KBM-7 (cell line): ENCODE data around the gene ZNF543.
"Not testable (repeated sequence)": the region's sequence is repeated elsewhere in the genome, so short reads cannot be mapped to it uniquely, and the experiment has no call there.

ENCODE experiments used
- DNase-seq: peaks from one replicate; pipeline ENCODE4 v3.0.0-alpha.2; 2015
- in situ Hi-C: fragments of 300-500 bp; cut with MboI; formaldehyde crosslinking; loops from 2 replicates; pipeline ENCODE4 v1.14.3; 2020; ENCODE audit warnings: low sequenced_read_pairs, low pct_unique_long_range_greater_than_20kb, mixed read lengths

ZNF543 gene

DNA sequence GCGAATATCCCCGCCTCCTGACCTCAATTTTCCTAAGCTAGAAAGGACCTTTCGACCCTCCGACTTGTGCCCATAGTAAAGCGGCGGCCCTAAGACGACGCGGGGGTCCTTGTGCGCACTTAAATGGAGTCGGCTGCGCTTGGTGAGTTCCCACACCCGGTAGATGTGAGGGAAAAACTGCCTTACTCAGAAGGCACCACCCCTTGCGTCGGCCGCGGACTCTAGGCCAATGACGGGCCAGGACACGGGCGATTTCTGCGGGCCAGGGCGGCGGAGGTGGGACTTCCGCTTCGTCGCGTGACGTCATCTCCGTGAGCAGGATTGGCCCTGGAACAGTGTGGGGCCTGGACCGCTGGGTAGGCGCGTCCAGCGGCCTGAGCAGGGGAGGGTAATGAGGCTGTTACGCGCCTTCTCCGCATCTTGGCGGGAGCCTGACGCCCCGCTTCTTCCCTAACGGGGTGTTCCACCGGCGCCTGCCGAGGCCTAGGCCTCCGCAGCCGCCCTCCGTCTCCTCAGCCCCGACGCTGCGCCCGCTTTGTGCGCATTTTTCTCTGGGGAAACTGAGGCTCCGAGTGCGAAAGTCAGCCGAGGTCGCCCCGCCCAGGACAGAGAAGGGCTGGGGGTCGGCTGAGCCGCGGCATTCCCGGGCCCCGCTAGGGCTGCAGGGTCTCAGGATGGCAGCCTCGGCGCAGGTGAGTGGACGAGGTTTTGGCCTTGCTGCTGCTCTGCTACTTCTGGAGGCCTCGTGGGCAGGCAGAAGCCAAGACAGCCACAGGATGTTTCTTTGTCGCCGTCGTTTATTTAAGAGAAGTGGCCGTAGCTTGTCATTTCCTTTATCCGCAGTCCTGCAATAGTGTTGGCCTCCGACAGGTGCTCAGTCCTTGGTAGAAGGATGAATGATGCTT is at the start of gene ZNF543:
Gene ZNF543, plus strand, starts transcription at position 293 of the 905 bp plus-strand sequence. Its CDS starts 382 bp downstream, at position 675.
- DNase-seq: peak; percentile 96
- in situ Hi-C loops: no loop called here

DNA sequence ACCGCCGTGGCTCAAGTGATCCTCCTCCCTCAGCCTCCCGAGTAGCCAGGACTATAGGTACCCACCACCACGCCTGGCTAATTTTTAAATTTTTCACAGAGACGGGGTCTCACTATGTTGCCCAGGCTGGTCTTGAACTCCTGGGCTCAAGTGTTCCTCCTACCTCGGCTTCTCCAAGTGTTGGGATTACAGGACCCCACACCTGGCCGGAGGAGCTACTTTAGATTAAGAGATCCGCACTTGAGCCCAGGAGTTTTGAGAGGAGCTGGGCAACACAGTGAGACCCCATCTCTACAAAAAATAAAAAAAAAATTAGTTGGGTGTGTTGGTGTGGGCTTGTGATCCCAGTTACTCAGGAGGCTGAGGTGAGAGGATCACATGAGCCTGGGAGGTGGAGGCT is 49.0 kb upstream of the ZNF543 start:
- in situ Hi-C loops: no loop called here
- DNase-seq: no peak

DNA sequence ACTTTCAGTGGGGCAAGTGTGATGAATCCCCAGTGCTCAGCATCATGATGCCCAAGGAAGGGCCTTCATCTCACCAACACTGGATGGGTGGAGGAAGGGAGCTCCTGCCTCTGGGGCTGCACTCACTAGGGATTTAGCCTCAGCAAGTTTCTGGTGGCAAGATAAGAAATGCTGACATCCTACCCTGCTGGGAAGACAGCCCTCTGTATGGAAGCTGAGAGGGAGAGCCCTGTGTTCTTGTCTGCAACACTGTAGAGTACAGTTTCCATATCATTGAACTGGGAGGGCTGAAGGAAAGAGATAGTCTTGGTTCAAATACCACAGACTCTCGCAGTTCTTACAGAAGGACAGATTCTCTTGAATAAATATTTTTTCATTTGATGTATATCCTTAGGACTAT is 47.3 kb upstream of the ZNF543 start:
- in situ Hi-C loops: no loop called here
- DNase-seq: no peak

DNA sequence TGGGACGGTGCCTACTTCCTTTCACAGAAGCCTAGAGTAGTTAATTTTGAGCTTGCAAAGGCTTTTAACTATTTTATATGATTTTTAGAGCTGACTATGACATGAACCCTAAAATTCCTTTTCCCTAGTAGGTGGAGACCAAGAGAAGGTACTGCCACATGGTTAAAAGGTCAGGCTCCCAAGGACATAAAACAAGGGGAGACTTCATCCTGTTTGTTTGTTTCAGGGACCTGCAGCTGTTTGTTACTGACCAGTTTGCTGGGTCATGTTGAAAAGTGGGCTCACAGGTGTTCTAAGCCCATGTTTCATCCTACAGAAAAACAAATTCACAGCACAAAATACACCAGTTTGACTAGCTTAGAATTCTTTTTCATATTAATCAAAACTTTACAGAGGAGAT is 43.8 kb upstream of the ZNF543 start:
- DNase-seq: no peak

DNA sequence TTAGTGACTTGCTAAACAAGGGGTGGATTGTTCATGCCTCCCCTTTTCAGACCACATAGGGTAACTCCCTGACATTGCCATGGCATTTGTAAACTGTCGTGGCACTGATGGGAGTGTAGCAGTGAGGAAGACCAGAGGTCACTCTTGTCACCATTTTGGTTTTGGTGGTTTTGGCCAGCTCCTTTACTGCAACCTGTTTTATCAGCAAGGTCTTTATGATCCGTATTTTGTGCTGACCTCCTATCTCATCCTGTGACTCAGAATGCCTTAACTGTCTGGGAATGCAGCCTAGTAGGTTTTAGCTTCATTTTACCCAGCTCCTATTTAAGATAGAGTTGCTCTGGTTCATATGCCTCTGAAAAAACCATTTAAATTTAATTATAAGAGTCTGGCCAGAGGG is 41.8 kb upstream of the ZNF543 start:
- in situ Hi-C loops, DNase-seq: not testable (repeated sequence)

More for the DNA sequence above, 43.8 kb upstream of the ZNF543 start:
- in situ Hi-C loops: no loop called here

DNA sequence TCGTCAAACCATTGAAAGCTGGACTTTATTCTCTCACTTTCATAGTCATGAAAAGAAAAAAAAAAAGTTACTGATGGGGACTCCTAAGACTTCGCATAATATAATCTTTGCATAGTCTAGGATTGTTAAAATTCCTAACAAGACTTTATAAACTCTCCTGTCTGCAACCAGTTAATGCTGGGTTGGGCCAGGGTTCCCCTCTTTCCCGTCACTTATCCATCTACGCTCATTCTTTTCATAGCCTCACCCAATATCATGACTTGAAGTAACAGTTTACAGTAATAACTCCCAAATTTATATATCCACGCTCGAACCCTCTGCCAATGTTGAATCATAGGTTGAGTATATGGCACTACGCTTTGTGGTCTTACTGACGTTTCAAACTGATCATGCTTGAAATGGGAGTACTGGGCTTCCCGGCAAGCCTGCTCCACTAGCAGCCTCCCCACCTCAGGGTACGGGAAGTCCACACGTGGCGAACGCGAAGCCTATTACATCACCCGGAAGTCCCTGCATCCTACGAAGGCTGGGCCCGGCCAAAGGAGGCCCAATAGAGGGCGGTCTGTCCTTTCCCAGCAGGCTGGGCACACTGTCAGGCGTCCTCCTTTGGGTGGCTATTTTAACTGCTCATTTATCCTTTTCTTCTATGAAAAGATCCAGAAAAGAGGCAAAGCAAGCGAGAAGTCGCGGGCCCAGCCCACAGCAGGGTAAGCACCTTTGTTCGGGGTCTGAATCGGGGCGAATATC is 40.7 kb upstream of the ZNF543 start:
- in situ Hi-C loops: no loop called here
- DNase-seq: peak; percentile 91

DNA sequence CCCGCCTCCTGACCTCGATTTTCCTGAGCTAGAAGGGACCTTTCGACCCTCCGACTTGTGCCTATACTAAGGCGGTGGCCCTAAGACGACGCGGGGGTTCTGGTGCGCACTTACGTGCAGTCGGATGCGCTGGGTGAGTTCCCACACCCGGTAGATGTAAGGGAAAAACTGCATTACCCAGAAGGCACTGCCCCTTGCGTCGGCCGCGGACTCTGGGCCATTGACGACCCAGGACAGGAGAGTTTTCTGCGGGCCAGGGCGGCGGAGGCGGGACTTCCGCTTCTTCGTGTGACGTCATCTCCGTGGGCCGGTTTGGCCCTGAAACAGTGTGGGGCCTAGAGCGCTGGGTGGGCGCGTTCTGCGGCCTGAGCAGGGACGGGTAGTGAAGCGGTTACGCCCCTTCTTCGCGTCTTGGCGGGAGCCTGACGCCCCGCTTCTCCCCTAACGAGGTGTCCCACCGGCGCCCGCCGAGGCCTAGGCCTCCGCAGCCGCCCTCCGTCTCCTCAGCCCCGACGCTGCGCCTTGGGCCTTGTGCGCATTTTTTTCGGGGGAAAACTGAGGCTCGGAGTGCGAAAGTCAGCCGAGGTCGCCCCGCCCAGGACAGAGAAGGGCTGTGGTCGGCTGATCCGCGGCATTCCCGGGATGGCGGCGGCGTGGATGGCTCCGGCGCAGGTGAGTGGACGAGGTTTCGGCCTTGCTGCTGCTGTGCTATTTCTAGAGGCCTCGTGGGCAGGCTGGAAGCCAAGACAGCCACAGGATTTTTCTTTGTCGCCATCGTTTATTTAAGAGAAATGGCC is 39.9 kb upstream of the ZNF543 start, which contains the start of gene ZNF460:
Gene ZNF460, plus strand, starts transcription at position 321 of the 797 bp plus-strand sequence. Its CDS starts 322 bp downstream, at position 643.
- DNase-seq: peak; percentile 97
- in situ Hi-C loops: no loop called here

DNA sequence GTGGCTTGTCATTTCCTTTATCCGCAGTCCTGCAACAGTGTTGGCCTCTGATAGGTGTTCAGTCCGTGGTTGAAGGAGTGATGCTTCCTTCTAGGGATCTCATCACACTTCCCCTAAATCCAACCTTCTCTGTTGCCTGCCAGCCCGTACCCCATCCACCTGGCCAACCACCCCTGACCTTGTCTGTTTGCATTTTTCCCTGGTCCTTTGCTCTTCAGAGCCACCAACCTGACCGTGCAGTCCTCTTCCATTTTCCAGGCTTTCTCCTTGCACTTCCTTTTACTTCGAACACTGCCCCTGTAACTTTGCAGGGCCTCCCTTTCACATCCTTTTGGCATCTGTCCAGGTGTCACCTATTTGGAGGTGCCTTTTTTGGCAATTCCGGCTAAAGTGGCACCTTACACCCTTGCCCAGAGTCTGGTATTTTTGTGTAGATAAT is 39.3 kb upstream of the ZNF543 start:
- DNase-seq: peak; percentile 57
- in situ Hi-C loops: no loop called here

DNA sequence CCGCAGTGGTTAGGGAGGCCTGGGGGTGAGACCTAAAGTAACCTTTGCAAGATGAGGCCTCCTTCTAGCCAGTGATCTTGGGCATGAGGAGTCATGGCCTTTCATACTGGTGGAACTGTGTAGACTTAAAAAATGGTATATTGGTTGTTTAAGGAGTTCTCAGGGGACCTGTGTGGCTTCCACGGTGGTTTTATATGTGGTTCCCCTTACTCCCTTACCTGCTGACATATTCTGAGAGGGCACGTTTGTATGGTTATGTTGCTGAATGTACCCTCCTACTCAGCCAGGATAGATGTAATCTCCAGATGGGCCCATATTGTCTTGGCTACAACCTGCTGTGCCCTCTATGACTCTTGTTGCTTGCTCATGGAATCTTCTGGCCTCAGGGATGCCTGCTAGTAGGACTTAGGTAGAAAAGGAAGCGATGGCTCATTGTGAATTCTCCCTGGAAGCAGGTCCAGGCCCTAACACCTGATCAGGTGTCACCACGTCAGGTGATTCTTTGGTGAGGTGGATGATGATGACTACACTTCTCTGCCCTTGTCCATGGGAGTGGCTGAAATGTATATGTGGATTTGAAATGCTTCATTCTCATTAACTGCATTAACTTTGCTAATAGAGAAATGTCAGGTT is 38.1 kb upstream of the ZNF543 start:
- in situ Hi-C loops: no loop called here
- DNase-seq: no peak

DNA sequence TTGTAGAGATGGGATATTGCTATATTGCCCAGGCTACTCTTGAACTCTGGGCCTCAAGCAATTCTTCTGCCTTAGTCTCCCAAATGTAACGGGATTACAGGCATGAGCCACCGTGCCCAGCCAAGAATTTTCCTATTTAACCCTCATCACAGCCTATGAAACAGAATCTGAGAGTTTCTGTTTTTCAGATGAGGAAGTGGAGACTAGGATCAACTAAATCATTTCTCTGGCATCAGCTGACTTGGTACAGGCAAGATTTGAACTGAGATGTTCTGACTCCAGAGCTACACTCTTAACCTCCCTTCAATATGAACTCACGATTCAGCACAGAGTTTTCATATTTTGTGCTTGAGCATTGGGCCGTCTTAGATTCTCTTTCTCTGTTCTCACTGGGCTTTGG is 31.9 kb upstream of the ZNF543 start:
- no peak for DNase-seq
- in situ Hi-C loops: no loop called here

DNA sequence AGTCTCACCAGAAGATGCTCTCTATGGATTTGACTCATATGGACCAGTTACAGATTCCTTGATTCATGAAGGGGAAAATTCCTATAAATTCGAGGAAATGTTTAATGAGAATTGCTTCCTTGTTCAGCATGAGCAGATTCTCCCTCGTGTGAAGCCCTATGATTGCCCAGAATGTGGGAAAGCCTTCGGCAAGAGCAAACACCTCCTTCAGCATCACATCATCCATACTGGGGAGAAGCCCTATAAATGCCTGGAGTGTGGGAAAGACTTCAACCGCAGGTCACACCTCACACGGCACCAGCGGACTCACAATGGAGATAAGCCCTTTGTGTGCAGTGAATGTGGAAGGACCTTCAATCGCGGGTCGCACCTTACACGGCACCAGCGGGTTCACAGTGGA is 29.3 kb upstream of the ZNF543 start:
- in situ Hi-C loops: no loop called here
- DNase-seq: no peak

DNA sequence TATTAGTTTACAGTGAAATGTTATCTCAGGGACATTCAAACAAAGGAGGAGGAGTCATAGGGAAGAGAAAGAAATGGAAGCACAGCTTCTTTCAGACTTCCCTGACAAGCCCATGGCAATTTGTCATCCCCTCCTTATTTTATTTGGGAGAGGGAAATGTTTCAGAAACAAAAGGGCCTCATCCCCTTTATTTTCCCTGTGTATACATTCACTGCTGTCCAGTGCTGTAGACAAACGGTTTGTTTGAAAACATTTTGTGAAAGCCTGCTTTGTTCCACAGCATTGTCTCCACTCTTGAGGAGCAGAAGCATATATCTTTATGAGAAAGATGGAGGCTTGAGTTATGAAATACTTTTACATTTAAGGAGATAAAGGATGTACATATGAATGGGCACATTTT is 27.7 kb upstream of the ZNF543 start:
- no peak for DNase-seq
- in situ Hi-C loops: no loop called here

DNA sequence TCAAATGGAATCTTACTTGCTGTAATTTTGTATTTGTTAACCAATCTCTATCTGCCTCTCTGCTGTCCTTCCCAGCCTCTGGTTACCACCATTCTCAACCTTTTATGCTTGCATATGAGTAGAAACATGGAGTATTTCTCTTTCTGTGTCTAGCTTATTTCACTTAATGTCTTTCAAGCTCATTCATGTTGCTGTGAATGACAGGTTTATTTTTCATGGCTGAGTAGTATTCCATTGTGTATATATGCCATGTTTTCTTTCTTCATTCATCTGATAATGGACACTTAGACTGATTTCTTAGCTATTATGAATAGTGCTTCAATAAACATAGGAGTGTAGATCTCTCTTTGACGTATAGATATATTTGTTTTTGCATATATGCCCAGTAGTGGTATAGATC is 26.6 kb upstream of the ZNF543 start:
- in situ Hi-C loops: no loop called here
- DNase-seq: no peak

DNA sequence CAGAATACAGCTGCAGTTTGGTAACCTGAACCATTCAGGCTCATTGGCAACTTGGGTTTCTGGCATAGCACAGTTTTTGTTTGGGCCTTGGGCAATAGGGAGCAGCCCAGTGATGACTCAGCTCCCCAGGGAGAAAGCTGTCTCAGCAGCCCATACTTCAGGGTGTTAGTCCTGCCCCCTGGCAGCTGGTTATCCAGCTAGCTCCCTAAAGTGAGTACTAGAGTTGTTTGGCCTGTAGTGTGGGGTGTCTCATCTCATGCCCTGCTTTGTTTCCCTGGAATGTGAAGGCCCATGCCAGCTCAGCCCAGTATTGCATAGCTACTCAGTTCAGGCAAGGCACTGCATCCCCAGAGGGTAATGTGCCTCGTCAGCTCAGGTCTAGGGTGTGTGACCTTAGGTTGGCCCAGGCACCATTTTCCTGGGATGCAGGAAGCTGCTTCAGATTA is 18.2 kb upstream of the ZNF543 start:
- no peak for DNase-seq

DNA sequence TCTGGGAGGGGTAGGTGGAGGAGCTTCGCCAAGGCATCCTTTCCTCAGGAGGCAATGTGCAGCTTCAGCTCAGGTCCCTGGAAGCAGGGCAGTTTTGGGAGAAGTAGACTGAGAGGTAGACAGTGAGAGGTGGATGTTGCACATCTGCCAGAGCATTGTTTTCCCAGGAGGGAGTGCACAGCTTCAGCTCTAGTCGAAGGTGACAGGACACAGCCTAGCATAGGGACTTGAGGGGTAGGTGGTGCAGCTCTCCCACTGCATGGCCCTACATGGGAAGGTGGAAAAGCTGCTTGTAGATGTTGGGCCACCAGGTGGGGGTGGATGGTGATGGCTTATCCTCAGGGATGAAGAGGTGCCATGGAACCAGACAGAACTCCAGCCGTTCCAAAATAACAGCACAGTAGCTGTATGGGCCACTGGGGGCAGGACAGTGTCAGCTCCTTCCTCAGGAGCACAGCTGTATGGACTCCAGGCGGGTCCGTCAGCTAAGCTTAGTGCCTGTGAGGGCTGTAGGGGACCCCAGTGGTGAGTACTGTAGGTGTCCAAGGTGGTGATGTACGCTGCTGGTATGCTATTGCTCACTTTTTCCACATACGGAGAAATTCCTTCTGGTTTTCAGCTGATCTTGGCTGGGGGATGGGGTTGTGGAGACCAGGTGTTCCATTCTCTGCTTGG is 17.4 kb upstream of the ZNF543 start:
- in situ Hi-C loops: no loop called here
- no peak for DNase-seq

More for the DNA sequence above, 18.2 kb upstream of the ZNF543 start:
- in situ Hi-C loops: no loop called here

DNA sequence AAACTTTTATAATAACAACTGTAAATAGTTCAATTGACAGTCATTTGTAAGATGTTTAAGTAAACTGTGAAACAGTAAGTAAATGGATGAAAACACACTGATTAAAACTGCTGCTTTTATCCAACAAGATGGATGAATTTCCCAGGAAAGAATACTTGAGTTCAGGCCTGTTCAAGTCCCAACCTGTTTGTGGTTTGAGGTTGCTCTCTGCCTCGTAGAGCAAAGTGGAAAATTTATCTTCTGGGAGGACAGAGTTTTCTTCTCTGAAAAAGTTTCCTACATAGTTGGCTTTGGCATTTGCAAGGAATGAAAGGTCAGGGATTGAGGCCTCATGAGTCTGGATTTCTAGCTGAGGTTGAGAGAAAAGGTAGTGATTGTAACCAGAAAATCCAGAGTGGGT is 15.2 kb upstream of the ZNF543 start:
- in situ Hi-C loops: no loop called here
- no peak for DNase-seq

DNA sequence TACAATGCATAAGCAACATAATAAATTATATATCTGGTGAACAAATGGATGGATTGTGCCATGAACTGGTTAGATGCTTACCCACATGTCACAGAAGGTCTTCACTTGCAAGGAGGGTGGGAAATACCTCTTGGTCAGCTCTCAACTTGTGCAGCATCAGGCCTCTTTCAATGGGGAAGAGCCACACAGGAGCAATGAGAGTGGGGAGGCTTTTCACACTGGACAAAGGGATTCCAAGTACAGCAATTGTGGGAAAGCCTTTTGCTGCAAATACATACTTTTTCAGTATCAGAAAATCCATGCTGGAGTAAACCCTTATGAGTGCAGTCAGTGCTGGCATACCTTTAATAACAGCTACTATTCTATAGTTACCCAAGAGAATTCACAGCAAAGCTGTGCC is 11.8 kb upstream of the ZNF543 start:
- in situ Hi-C loops: no loop called here
- no peak for DNase-seq

DNA sequence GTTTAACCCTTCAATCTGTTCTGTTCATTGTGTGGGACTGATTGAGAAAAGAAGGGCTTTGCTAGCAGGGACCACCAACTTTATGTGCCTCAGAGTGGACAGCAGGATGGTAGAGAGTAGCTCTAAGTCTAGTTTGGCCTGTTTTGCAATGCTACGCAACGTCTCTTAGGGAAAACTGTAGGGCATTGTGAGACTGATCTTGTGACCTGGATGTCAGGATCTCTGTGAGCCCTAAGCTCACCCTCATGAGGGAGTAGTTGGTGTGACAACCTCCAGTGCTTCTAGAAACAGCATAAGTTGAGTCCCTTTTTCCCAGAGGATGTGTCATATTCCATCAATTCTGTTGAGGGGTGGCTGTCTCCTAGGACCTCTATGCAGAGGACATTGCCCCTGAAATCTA is 9.5 kb upstream of the ZNF543 start:
- DNase-seq: no peak
- in situ Hi-C loops: no loop called here
